A673 (cell line): ENCODE results near the gene STX8. TPM values are rescaled to one million over a fixed set of nuclear protein-coding genes. Genes with fewer than 3 reads are reported as not detected.

Source experiments
- BruUV-seq: library from RNA; stranded (reverse); fragments of 400-500 nt; replicated peaks from 2 replicates; lab custom pipeline; 2021; lab: Mats Ljungman, UMichigan
- CTCF ChIA-PET: fragments of 300-600 bp; sonication (Branson Sonifier 250); formaldehyde crosslinking; loops from one replicate; lab custom pipeline; 2022; ENCODE audit warnings: antibody characterized with exemption; lab: Charles Lee
- POLR2A ChIA-PET: fragments of 300-600 bp; sonication (Branson Sonifier 250); formaldehyde crosslinking; loops from one replicate; lab custom pipeline; 2022; ENCODE audit warnings: antibody characterized with exemption; ENCODE audit not compliant: low non-redundant PET; lab: Charles Lee
- DNase-seq: peaks from one replicate; pipeline ENCODE4 v3.0.0-alpha.2; 2015; ENCODE audit warnings: low spot score
- H3K27ac ChIP-seq: fragments of 200-600 bp; sonication (generic); 2 replicates; pipeline ENCODE4 v1.5.1; 2016; ENCODE audit warnings: mixed run types, low read depth, mild to moderate bottlenecking, mixed read lengths, antibody characterized with exemption, low read length; ENCODE audit not compliant: poor library complexity, severe bottlenecking
- H3K27me3 ChIP-seq: fragments of 200-600 bp; sonication (generic); replicated peaks from 2 replicates; pipeline ENCODE4 v1.6.1; 2017; ENCODE audit warnings: mixed run types, low read depth, mild to moderate bottlenecking, mixed read lengths, antibody characterized with exemption, low read length; ENCODE audit not compliant: insufficient read depth, poor library complexity
- H3K36me3 ChIP-seq: fragments of 200-600 bp; sonication (generic); 2 replicates; pipeline ENCODE4 v1.6.1; 2016; ENCODE audit warnings: mixed run types, mild to moderate bottlenecking, mixed read lengths, antibody characterized with exemption, low read length; ENCODE audit not compliant: insufficient read depth, poor library complexity, severe bottlenecking
- H3K4me1 ChIP-seq: fragments of 200-600 bp; sonication (generic); 2 replicates; pipeline ENCODE4 v1.6.1; 2017; ENCODE audit warnings: mixed run types, mild to moderate bottlenecking, mixed read lengths, antibody characterized with exemption, low read length; ENCODE audit not compliant: insufficient read depth, poor library complexity, severe bottlenecking
- H3K4me3 ChIP-seq: fragments of 200-600 bp; sonication (generic); 2 replicates; pipeline ENCODE4 v1.5.1; 2016; ENCODE audit warnings: low read depth, mixed run types, mild to moderate bottlenecking, mixed read lengths, low read length; ENCODE audit not compliant: poor library complexity, severe bottlenecking
- H3K9me3 ChIP-seq: fragments of 200-600 bp; sonication (generic); 2 replicates; pipeline ENCODE4 v1.6.1; 2016; ENCODE audit warnings: mixed run types, low read depth, mild to moderate bottlenecking, mixed read lengths, antibody characterized with exemption, low read length; ENCODE audit not compliant: poor library complexity, severe bottlenecking
- EZH2 ChIP-seq: fragments of 200-600 bp; sonication (generic); IDR thresholded peaks from 2 replicates; pipeline ENCODE4 v1.6.1; 2017; ENCODE audit warnings: borderline replicate concordance, low read depth, mild to moderate bottlenecking, mixed read lengths, antibody characterized with exemption, low read length; ENCODE audit not compliant: poor library complexity, severe bottlenecking
- intact Hi-C: fragments of 100-400 bp; cut with micrococcal nuclease; formaldehyde crosslinking; loops from one replicate; pipeline ENCODE4 v1.10.0; 2022; ENCODE audit not compliant: unreplicated experiment
- total RNA-seq: library from RNA; stranded (reverse); gene quantifications from 2 replicates; pipeline ENCODE4 v1.2.3, GENCODE V29; 2021
- TF ChIP-seq, protein P1 (sequence below): fragments of 300-800, 200-600 bp; sonication (generic); conservative IDR thresholded peaks from 2 replicates; pipeline ENCODE4 v1.5.1; 2017; ENCODE audit warnings: low read depth, mild to moderate bottlenecking, antibody characterized with exemption, low read length, moderate library complexity, mixed read lengths

Gene STX8
- total RNA-seq, 1 experiment from 2014 or later, result 51.4 TPM

DNA sequence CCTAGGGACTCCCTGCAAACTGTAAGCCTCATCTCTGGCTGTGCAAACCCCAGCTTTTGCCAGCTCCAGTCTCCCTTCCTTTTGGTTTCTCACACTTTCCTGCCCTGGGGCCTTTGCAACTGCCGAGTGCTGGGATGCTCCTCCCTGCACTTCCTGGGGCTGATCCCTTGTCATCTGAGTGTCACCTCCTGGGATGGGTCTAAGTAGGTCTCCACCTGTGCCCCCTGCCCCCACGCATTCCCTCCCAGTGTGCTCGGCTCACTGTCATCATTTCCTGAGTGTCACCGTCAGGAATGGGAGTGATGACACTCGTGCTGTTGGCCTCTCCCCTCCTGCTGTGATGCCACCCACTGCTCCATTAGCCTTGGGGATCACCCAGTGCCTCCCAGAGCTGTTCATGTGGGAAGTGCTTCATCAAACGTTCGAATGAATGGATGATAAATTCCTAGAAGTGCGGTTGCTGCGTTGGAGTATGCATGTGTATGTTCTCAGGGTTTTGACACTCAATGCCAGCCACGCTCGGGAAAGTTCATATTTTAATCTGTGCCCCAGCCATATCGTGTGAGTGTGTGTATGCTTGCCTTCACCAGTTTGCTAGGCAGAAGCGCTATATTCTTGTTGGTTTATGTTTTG is 364.4 kb downstream of the STX8 start:
- TF ChIP-seq EZH2, result no peak
- TF ChIP-seq, protein P1, sequence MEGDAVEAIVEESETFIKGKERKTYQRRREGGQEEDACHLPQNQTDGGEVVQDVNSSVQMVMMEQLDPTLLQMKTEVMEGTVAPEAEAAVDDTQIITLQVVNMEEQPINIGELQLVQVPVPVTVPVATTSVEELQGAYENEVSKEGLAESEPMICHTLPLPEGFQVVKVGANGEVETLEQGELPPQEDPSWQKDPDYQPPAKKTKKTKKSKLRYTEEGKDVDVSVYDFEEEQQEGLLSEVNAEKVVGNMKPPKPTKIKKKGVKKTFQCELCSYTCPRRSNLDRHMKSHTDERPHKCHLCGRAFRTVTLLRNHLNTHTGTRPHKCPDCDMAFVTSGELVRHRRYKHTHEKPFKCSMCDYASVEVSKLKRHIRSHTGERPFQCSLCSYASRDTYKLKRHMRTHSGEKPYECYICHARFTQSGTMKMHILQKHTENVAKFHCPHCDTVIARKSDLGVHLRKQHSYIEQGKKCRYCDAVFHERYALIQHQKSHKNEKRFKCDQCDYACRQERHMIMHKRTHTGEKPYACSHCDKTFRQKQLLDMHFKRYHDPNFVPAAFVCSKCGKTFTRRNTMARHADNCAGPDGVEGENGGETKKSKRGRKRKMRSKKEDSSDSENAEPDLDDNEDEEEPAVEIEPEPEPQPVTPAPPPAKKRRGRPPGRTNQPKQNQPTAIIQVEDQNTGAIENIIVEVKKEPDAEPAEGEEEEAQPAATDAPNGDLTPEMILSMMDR, result no peak
- H3K36me3 ChIP-seq, result no peaks in the 10 kb centered on the region
- intact Hi-C loops, result no loop called here
- no peak overlapping the region for H3K4me3 ChIP-seq
- CTCF ChIA-PET, result no interaction called here
- H3K27ac ChIP-seq, result peak overlapping the region; percentile 43
- no TSS peak for BruUV-seq
- peaks cover 12% of the 10 kb centered on the region for H3K4me1 ChIP-seq
- no peaks in the 10 kb centered on the region for H3K27me3 ChIP-seq
- H3K9me3 ChIP-seq, result peaks cover 11% of the 10 kb centered on the region
- POLR2A ChIA-PET, result no interaction called here
- DNase-seq, result peak; percentile 63

DNA sequence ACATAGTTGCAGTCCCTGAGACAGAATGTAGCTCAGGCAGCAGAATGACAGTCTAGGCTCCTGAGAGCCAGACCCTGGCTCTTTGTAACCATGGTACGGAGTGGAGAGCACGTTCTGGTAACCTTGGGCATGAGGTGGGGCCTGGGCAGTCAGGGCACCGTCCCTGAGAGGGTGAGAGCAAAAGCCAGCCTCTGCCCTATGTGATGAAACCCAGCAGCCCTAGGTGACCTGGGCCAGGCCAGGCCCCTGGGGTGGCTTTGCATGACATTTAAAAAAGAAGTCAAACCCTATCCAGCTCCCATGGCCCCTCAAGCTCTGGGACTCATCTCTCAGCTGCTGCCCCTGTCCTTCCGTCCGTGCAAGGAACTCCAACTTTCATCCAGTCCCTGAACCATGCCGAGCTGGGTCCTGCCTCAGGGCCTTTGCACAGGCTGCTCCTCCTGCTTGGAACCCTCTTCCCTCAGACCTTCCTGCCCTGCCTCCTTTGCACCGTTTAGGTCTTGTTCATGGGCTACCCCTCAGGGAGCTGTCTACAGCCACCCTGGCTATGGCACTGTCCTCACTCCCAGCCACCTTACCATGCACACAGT is 365.7 kb downstream of the STX8 start:
- CTCF ChIA-PET, result no interaction called here

DNA sequence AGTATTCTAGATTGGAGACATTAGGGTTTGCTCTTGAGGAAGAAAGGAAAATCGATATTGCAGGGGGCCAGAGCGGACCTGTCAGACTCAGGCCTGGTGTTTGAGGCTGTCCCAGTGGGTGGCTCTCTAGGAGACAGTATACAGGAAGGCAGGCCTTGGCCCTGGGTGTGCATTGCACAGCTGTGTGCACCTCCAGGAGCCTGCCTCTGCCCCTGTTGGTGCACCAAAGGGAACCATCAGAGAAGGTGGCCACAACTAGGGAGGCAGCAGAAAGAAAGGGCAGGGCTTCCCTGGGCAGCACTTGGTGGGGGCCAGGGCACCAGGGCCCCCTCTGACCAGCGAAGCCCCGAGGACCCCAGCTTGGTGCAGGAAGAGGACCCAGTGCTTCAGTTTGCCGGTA is 366.3 kb downstream of the STX8 start:
- no peak overlapping the region for H3K27ac ChIP-seq
- H3K27me3 ChIP-seq, result no peaks in the 10 kb centered on the region
- ChIA-PET POLR2A (no interaction called here), CTCF (no interaction called here)
- no peaks in the 10 kb centered on the region for H3K9me3 ChIP-seq
- TF ChIP-seq, protein P1, result no peak
- no peak for TF ChIP-seq EZH2
- no peak overlapping the region for H3K4me3 ChIP-seq
- no peaks in the 10 kb centered on the region for H3K36me3 ChIP-seq
- intact Hi-C loops, result no loop called here
- no peak for DNase-seq
- no TSS peak for BruUV-seq
- H3K4me1 ChIP-seq, result peaks cover 12% of the 10 kb centered on the region

More for the DNA sequence above, 365.7 kb downstream of the STX8 start:
- Histone ChIP-seq H3K27ac (no peak overlapping the region), H3K4me3 (no peak overlapping the region), H3K27me3 (no peaks in the 10 kb centered on the region), H3K36me3 (no peaks in the 10 kb centered on the region), H3K4me1 (peaks cover 12% of the 10 kb centered on the region), H3K9me3 (no peaks in the 10 kb centered on the region)
- DNase-seq, result no peak
- TF ChIP-seq EZH2, result no peak
- TF ChIP-seq, protein P1, result no peak
- POLR2A ChIA-PET, result no interaction called here
- no TSS peak for BruUV-seq
- intact Hi-C loops, result no loop called here
